ENCODE data around the gene C4orf50.

DNA sequence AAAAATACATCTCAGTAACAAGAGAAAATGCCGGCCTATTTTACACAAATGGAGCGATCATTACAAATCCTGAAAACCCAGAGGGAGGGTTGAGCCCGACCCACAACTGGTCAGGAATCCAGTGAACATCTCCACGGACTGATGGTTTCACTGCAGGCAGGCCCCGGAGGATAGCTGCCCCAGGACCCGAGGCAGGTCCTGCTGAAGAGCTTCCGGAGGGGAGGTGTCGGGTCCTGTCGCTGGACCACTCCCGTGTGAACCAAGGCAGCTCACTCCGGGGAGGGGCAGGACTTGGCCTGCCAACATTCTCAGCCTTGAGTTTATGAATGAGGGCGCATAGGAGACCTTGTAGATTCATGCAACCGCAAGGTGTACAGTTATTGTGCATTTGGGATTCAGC lies 120.6 kb downstream of the C4orf50 start:
- TF ChIP-seq GATA2 (IDR thresholded peaks at IDR 0.05; ENCODE audit: low read depth, low read length) (no peak), GATA3 (IDR thresholded peaks at IDR 0.05; ENCODE audit: low read depth, low read length) (no peak)
